K562 (cell line): ENCODE data around the gene PDGFC. TPM values are rescaled to one million over a fixed set of nuclear protein-coding genes. Genes with fewer than 3 reads are reported as not detected.

Source experiments
- ATAC-seq: fragments of 200-7000 bp; cut with Tn5 transposase; 3 replicates; pipeline ENCODE4 v1.9.1; 2020; ENCODE audit warnings: moderate library complexity
- BruUV-seq: library from RNA; stranded (reverse); fragments of 400-500 nt; replicated peaks from 2 replicates; lab custom pipeline; 2021; lab: Mats Ljungman, UMichigan
- CTCF ChIA-PET: fragments of 300-600 bp; formaldehyde crosslinking; extraction: SDS; loops from one replicate; lab custom pipeline; 2021; ENCODE audit warnings: low intra/inter-chr PET ratio; lab: Yijun Ruan, JAX
- POLR2A ChIA-PET: fragments of 300-600, 350-650 bp; sonication (Branson Sonifier 250); formaldehyde crosslinking; extraction: SDS; loops from one replicate; lab custom pipeline; 2021; ENCODE audit warnings: antibody characterized with exemption, inconsistent platforms; lab: Yijun Ruan, JAX
- DNase-seq, 4 experiments: peaks; one replicate each; pipeline versions ENCODE4 v3.0.0 to v3.0.0-alpha.2; 2011 to 2018; ENCODE audit warnings: low spot score in 3 of 4, mixed read lengths in 3 of 4; ENCODE audit errors: extremely low read depth in 1 of 4
- FAIRE-seq: peaks from 2 replicates; lab custom pipeline; 2011; peaks lifted over from hg19 to GRCh38; lab: Jason Lieb, UNC
- H2AFZ ChIP-seq: 2 replicates; pipeline ENCODE4 v1.6.0; 2011; ENCODE audit warnings: low read depth, low read length, control low read depth, inconsistent platforms
- H3K27ac ChIP-seq: fragments of 200-600 bp; 3 replicates; pipeline ENCODE4 v1.8.0; 2011; ENCODE audit warnings: low read depth, mild to moderate bottlenecking, control low read depth, inconsistent platforms, low read length, moderate library complexity, mixed read lengths; ENCODE audit errors: extremely low read depth
- H3K27me3 ChIP-seq, 2 experiments: fragments of 300-600 bp in 1 of 2; 2 replicates in 1 of 2; 3 replicates in 1 of 2; pipeline versions ENCODE4 v1.6.0 to v1.8.0; 2011; ENCODE audit warnings: inconsistent platforms in 2 of 2, low read length in 2 of 2, mild to moderate bottlenecking in 1 of 2, mixed read lengths in 1 of 2, moderate library complexity in 1 of 2; ENCODE audit not compliant: control insufficient read depth in 2 of 2, insufficient read depth in 2 of 2
- H3K36me3 ChIP-seq: fragments of 300-600 bp; 3 replicates; pipeline ENCODE4 v1.8.0; 2011; ENCODE audit warnings: mild to moderate bottlenecking, low read length, inconsistent platforms; ENCODE audit not compliant: control insufficient read depth, insufficient read depth
- H3K4me1 ChIP-seq, 2 experiments: fragments of 200-600 bp in 1 of 2; replicated peaks in 1 of 2; 2 replicates in 1 of 2; 3 replicates in 1 of 2; pipeline versions ENCODE4 v1.5.1 to v1.8.0; 2011; ENCODE audit warnings: inconsistent platforms in 2 of 2, low read length in 2 of 2, mild to moderate bottlenecking in 1 of 2, mixed read lengths in 1 of 2, moderate library complexity in 1 of 2; ENCODE audit not compliant: control insufficient read depth in 2 of 2, insufficient read depth in 2 of 2
- H3K4me2 ChIP-seq: 2 replicates; pipeline ENCODE4 v1.6.1; 2011; ENCODE audit warnings: low read length, control low read depth, inconsistent platforms, mixed read lengths; ENCODE audit not compliant: insufficient read depth
- H3K4me3 ChIP-seq: fragments of 200-600 bp; sonication (generic), shearing (Covaris generic); 2 replicates; pipeline ENCODE4 v1.5.1; 2016; ENCODE audit warnings: control low read depth, inconsistent platforms
- H3K79me2 ChIP-seq: fragments of 200-600 bp; 3 replicates; pipeline ENCODE4 v1.8.0; 2011; ENCODE audit warnings: low read length, inconsistent platforms; ENCODE audit not compliant: control insufficient read depth, insufficient read depth
- H3K9ac ChIP-seq, 2 experiments: 2 replicates each; pipeline versions ENCODE4 v1.6.0 to v1.6.1; 2011; ENCODE audit warnings: low read depth in 2 of 2, low read length in 2 of 2, control low read depth in 1 of 2, inconsistent platforms in 1 of 2, mild to moderate bottlenecking in 1 of 2, mixed read lengths in 1 of 2; ENCODE audit not compliant: insufficient read depth in 1 of 2
- H3K9me1 ChIP-seq: one replicate; pipeline ENCODE4 v1.6.0; 2011; ENCODE audit warnings: inconsistent platforms, mild to moderate bottlenecking, low read length, moderate library complexity; ENCODE audit not compliant: control insufficient read depth, insufficient read depth
- H3K9me3 ChIP-seq: replicated peaks from 2 replicates; pipeline ENCODE4 v1.5.1; 2011; ENCODE audit warnings: low read depth, low read length, inconsistent platforms; ENCODE audit not compliant: control insufficient read depth, insufficient read depth
- H4K20me1 ChIP-seq: replicated peaks from 2 replicates; pipeline ENCODE4 v1.6.1; 2011; ENCODE audit warnings: low read length, inconsistent platforms, mixed read lengths; ENCODE audit not compliant: control insufficient read depth, insufficient read depth
- COPS2 ChIP-seq: fragments of 450-650 bp; conservative IDR thresholded peaks from 2 replicates; pipeline ENCODE4 v1.6.1; 2016; ENCODE audit warnings: mild to moderate bottlenecking, moderate library complexity
- DIDO1 ChIP-seq: fragments of 450-650 bp; IDR thresholded peaks from 2 replicates; pipeline ENCODE4 v1.6.1; 2016; ENCODE audit warnings: low read depth, missing biosample characterization, missing genetic modification characterization
- MCM5 ChIP-seq: fragments of 450-650 bp; IDR thresholded peaks from 2 replicates; pipeline ENCODE4 v1.6.1; 2016; ENCODE audit warnings: low read depth
- ZNF395 ChIP-seq: fragments of 200-800 bp; sonication (Bioruptor generic); IDR thresholded peaks from 2 replicates; pipeline ENCODE4 v1.6.1; 2017; ENCODE audit warnings: missing genetic modification characterization, missing compliant biosample characterization
- WGBS: fragments of 100-300 bp; shearing (Covaris generic); methylation state at CpG from one replicate; pipeline ENCODE4 v1.1.6; 2016; ENCODE audit warnings: low coverage, mixed read lengths; ENCODE audit not compliant: insufficient coverage; ENCODE audit errors: missing lambda C conversion rate; 5-methylcytosine and 5-hydroxymethylcytosine counted together
- in situ Hi-C: fragments of 300-500 bp; cut with MboI; formaldehyde crosslinking; loops from 4 replicates; pipeline ENCODE4 v1.15.0; 2018; ENCODE audit warnings: inconsistent platforms, mixed read lengths
- intact Hi-C: fragments of 100-400 bp; cut with micrococcal nuclease; formaldehyde crosslinking; loops from 2 replicates; pipeline ENCODE4 v1.14.2; 2022
- polyA plus RNA-seq, 8 experiments: library from polyadenylated mRNA; depleted of rRNA in 4 of 8; stranded (reverse) in 5 of 8; unstranded in 3 of 8; fragments of >200 nt; fragmentation: Nextera tagmentation in 2 of 8; fragmentation: Illumina TruSeq in 1 of 8; extraction: Ambion mirVana in 2 of 8; extraction: Trizol in 1 of 8; gene quantifications; 2 replicates each; pipeline versions ENCODE4 v1.2.1 to v1.2.3, GENCODE V29; 2011 to 2014; ENCODE audit warnings: inconsistent platforms in 1 of 8, missing spikeins in 1 of 8
- total RNA-seq, 7 experiments: library from RNA; depleted of rRNA in 6 of 7; stranded (reverse); fragments of >200 nt in 6 of 7; fragmentation: Illumina TruSeq in 2 of 7; extraction: Trizol in 2 of 7; gene quantifications; 2 replicates each; pipeline versions ENCODE4 v1.2.1 to v1.2.3, GENCODE V29; 2011 to 2021; ENCODE audit warnings: low replicate concordance in 1 of 7
- TF ChIP-seq, protein P1 (sequence below): fragments of 250-450 bp; sonication (Bioruptor Pico); IDR thresholded peaks from 2 replicates; pipeline ENCODE4 v1.8.0; 2021; ENCODE audit warnings: borderline replicate concordance, mild to moderate bottlenecking, moderate library complexity; ENCODE audit not compliant: poor library complexity, severe bottlenecking

Gene PDGFC
- total and polyA plus RNA-seq, 9 of the 15 experiments (the other 6 are each of a cell fraction or from before 2014, with no cell fraction given): not detected

- 3% methylated on average over 5 of the region's 5 CpGs for WGBS
- H3K79me2 ChIP-seq: no peaks in the 10 kb centered on the region
- DNase-seq: no peak
- BruUV-seq: no TSS peak
- intact Hi-C loops (no loop called here), in situ Hi-C loops (no loop called here)
- no peaks in the 10 kb centered on the region for H3K4me1 ChIP-seq
- no peak for TF ChIP-seq MCM5
- no peak for TF ChIP-seq COPS2
- TF ChIP-seq, protein P1, sequence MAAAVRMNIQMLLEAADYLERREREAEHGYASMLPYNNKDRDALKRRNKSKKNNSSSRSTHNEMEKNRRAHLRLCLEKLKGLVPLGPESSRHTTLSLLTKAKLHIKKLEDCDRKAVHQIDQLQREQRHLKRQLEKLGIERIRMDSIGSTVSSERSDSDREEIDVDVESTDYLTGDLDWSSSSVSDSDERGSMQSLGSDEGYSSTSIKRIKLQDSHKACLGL: no peak
- TF ChIP-seq ZNF395 (CRISPR knock-in tag): no peak
- no peak for TF ChIP-seq DIDO1 (tag)
- no peak for ATAC-seq
- POLR2A ChIA-PET: no interaction called here
- no peaks in the 10 kb centered on the region for H4K20me1 ChIP-seq
- H3K9ac ChIP-seq: no peak overlapping the region
- no peak overlapping the region for H2AFZ ChIP-seq
- H3K27ac ChIP-seq: no peak overlapping the region
- H3K9me3 ChIP-seq: no peaks in the 10 kb centered on the region
- no peak for FAIRE-seq
- H3K4me2 ChIP-seq: no peak overlapping the region
- no peaks in the 10 kb centered on the region for H3K36me3 ChIP-seq
- H3K27me3 ChIP-seq: no peaks in the 10 kb centered on the region
- H3K9me1 ChIP-seq: no peaks in the 10 kb centered on the region
- CTCF ChIA-PET: no interaction called here
- no peak overlapping the region for H3K4me3 ChIP-seq
Measured at GRCh38 chr4:156946516-156947424, 24.8 kb downstream of the PDGFC start.
